ENCODE measurements around the gene NACA2. TPM values are rescaled to one million over a fixed set of nuclear protein-coding genes. Genes with fewer than 3 reads are reported as not detected.

The NACA2 gene
- total and polyA plus RNA-seq, 2 of the 4 experiments (the other 2 are of a cell fraction) = not detected

DNA sequence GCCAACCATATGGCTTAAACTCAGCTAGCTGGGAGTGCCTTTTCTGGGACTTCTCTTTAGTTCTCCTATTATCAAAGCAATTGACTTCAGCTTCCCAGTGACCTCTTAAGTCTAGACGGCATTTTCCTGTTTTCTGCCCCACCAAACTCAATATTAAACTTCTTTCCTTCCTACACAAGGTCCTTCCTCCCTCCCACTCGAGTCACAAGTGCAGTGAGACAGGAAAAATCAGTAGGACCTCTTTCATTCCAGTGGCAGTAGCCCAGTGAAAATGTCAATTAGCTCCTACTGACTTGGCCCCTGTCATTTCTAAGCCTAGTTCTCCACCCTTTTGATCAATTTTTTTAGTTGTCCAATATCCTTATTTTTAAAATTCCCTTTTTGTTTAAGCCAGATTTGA is 9.6 kb upstream of the NACA2 start:
- BruUV-seq (replicated peaks) = no TSS peak
- POLR2A ChIA-PET (ENCODE audit: unreplicated experiment) = interaction anchor here (0.6 kb wide), 1 partner anchor 28 kb away, joined by 8 read pairs; no protein-coding TSS in a partner anchor

More for the DNA sequence above, 9.6 kb upstream of the NACA2 start:
- Histone ChIP-seq H3K4ac (ENCODE audit: low read depth, low read length) (no peak overlapping the region), H3K9ac (ENCODE audit: low read depth, low read length) (no peak overlapping the region), H2BK20ac (ENCODE audit: low read depth, low read length) (no peak overlapping the region), H2BK15ac (ENCODE audit: low read depth, low read length) (no peak overlapping the region), H2AFZ (replicated peaks; ENCODE audit: low read length, poor library complexity) (no peak overlapping the region), H3K27ac (ENCODE audit: insufficient read depth, low read length) (no peak overlapping the region), H2AK9ac (replicated peaks; ENCODE audit: low read depth, low read length, poor library complexity) (no peak overlapping the region), H3K4me3 (ENCODE audit: insufficient read depth, low read depth, low read length) (no peak overlapping the region), H3K18ac (ENCODE audit: low read depth, low read length) (no peak overlapping the region), H4K8ac (ENCODE audit: low read depth in 2 of 2, low read length in 2 of 2) (no peak overlapping the region), H3K79me1 (ENCODE audit: low read depth in 1 of 2, low read length in 2 of 2) (no peaks in the 10 kb centered on the region), H3K23ac (ENCODE audit: low read depth, low read length) (no peak overlapping the region), H3K4me2 (ENCODE audit: low read depth, low read length) (no peak overlapping the region), H3K9me1 (ENCODE audit: insufficient read depth, low read length) (no peaks in the 10 kb centered on the region), H3K9me3 (ENCODE audit: control insufficient read depth, insufficient read depth, low read length) (no peaks in the 10 kb centered on the region), H4K5ac (ENCODE audit: low read depth, low read length) (no peak overlapping the region), H4K20me1 (ENCODE audit: insufficient read depth, low read length) (no peaks in the 10 kb centered on the region), H3K36me3 (ENCODE audit: control insufficient read depth, insufficient read depth, low read length) (no peaks in the 10 kb centered on the region), H3K27me3 (ENCODE audit: control insufficient read depth, insufficient read depth, low read length) (peaks cover 30% of the 10 kb centered on the region), H3K56ac (ENCODE audit: extremely low read depth, insufficient read depth, low read length) (no peak overlapping the region), H2BK5ac (ENCODE audit: low read depth, low read length, poor library complexity, severe bottlenecking) (no peak overlapping the region), H3K14ac (replicated peaks; ENCODE audit: low read depth, low read length) (no peak overlapping the region), H2AK5ac (ENCODE audit: low read depth, low read length) (no peak overlapping the region), H3K4me1 (ENCODE audit: control insufficient read depth, insufficient read depth, low read length) (no peaks in the 10 kb centered on the region), H2BK120ac (ENCODE audit: low read depth, low read length) (no peak overlapping the region), H4K91ac (ENCODE audit: insufficient read depth, low read depth, low read length) (no peak overlapping the region)
- DNase-seq (no peak), ATAC-seq (ENCODE audit: low read depth) (no peak)
- dilution Hi-C loops (cut with HindIII; ENCODE audit: low sequenced_read_pairs, unreplicated experiment) (no loop called here), in situ Hi-C loops (cut with MboI; ENCODE audit: low sequenced_read_pairs) (no loop called here), intact Hi-C loops (cut with micrococcal nuclease) (no loop called here)
- CTCF ChIA-PET = interaction anchor here (0.7 kb wide), 1 partner anchor 1535 kb away, joined by 3 read pairs; no protein-coding TSS in a partner anchor
- no peak for TF ChIP-seq CHD1 (IDR thresholded peaks at IDR 0.05; ENCODE audit: low read depth, low read length)
- TF ChIP-seq POLR2A (IDR thresholded peaks at IDR 0.05; ENCODE audit: low read depth, low read length) = no peak
- 40% methylated on average over 1 of the region's 2 CpGs; no CpG with 5 or more reads in 1 of the 2 experiments for WGBS, 2 experiments (ENCODE audit: extremely low coverage in 2 of 2, insufficient read length in 1 of 2)

Data from IMR-90 (cell line).